Sigmoid colon (tissue), 7 donors: ENCODE data around the gene IMPA2. TPM values are rescaled to one million over a fixed set of nuclear protein-coding genes. Genes with fewer than 3 reads are reported as not detected.

Experiments
- DNase-seq: peaks from one replicate; pipeline ENCODE4 v3.0.0-alpha.2; 2019
- H3K27ac ChIP-seq, 4 donors: fragments of 200-600 bp; sonication (generic); one replicate each; pipeline ENCODE4 v1.5.1; 2016 to 2019; ENCODE audit warnings: mild to moderate bottlenecking in 1 of 4
- H3K27me3 ChIP-seq, 3 donors: fragments of 200-600 bp; sonication (generic); one replicate each; pipeline ENCODE4 v1.5.1; 2019; ENCODE audit warnings: mild to moderate bottlenecking in 1 of 3
- H3K36me3 ChIP-seq, 4 donors: fragments of 200-600 bp; sonication (generic); one replicate each; pipeline ENCODE4 v1.5.1; 2016 to 2019
- H3K4me1 ChIP-seq, 4 donors: fragments of 200-600 bp; sonication (generic); one replicate each; pipeline ENCODE4 v1.5.1; 2017 to 2019
- H3K4me3 ChIP-seq, 4 donors: fragments of 200-600 bp; sonication (generic); one replicate each; pipeline ENCODE4 v1.5.1; 2017 to 2019; ENCODE audit warnings: mild to moderate bottlenecking in 2 of 4, moderate library complexity in 1 of 4
- H3K9me3 ChIP-seq, 4 donors: fragments of 200-600 bp in 3 of 4; sonication (generic) in 3 of 4; one replicate each; pipeline versions ENCODE4 v1.5.1 to v1.6.1; 2013 to 2019
- EP300 ChIP-seq, 4 donors: sonication (generic); formaldehyde crosslinking; IDR thresholded peaks; one replicate each; pipeline ENCODE4 v1.6.1; 2017; ENCODE audit warnings: antibody characterized with exemption in 4 of 4
- POLR2A ChIP-seq, 2 donors: fragments of 450-650 bp; IDR thresholded peaks; one replicate each; pipeline ENCODE4 v1.6.1; 2016; ENCODE audit warnings: antibody characterized with exemption in 2 of 2, mild to moderate bottlenecking in 2 of 2, moderate library complexity in 2 of 2
- POLR2AphosphoS5 ChIP-seq, 4 donors: sonication (generic); formaldehyde crosslinking; IDR thresholded peaks; one replicate each; pipeline ENCODE4 v1.6.1; 2017; ENCODE audit warnings: antibody characterized with exemption in 4 of 4
- WGBS, 2 donors: extraction: QIAGEN DNeasy Blood & Tissue Kit; methylation state at CpG; one replicate each; pipeline ENCODE4 v1.1.7; 2013; 5-methylcytosine and 5-hydroxymethylcytosine counted together
- intact Hi-C: fragments of 100-400 bp; cut with DNase I; formaldehyde crosslinking; loops from one replicate; pipeline ENCODE4 v1.15.1; 2023
- polyA plus RNA-seq, 3 donors: library from polyadenylated mRNA; stranded (reverse); fragments of 200-250 nt; gene quantifications; one replicate each; pipeline ENCODE4 v1.2.3, GENCODE V29; 2013
- total RNA-seq, 4 donors: library from RNA; depleted of rRNA; stranded (reverse); fragments of >200 nt; gene quantifications; one replicate each; pipeline ENCODE4 v1.1.0, GENCODE V29; 2016
- TF ChIP-seq, protein P1 (sequence below), 4 experiments: fragments of 450-650 bp in 3 of 4; fragments of 200-600 bp in 1 of 4; IDR thresholded peaks; one replicate each; pipeline ENCODE4 v1.5.1; 2016 to 2019; ENCODE audit warnings: antibody characterized with exemption in 4 of 4, mild to moderate bottlenecking in 3 of 4, moderate library complexity in 2 of 4
- donor health status: healthy with polysubstance abuse.
- donor health status: Bipolar disorder and iron deficiency.
- donor health status: healthy.

Gene IMPA2
- total and polyA plus RNA-seq, 7 donors = 21.3 to 138 (median 66.5) TPM

DNA sequence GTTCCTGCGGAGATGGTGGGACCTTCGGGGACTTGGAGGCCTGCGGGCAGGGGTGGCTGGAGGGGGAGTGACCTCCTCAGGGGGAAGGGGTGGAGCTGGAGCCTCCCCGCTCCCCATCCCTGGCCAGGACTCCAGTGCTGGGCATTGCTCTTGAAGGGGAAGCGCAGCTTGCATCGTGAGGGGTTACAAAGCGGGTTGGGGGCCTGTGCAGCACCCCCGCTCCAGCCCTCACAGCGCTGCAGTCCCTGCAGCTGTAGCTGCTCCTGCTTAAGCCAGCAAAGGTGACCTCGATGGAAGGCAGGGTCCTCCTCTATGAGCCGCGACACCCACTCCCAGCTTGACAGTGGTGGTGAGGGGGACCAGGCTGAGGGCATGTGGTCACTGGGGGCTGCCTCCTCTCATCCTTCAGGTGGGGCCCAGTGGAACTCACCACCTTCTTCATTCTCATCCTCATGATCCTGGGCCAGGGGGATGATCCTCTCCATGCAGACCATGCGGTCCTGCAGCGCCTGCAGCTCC, 75.6 kb downstream of the IMPA2 start:
- TF ChIP-seq, protein P1, sequence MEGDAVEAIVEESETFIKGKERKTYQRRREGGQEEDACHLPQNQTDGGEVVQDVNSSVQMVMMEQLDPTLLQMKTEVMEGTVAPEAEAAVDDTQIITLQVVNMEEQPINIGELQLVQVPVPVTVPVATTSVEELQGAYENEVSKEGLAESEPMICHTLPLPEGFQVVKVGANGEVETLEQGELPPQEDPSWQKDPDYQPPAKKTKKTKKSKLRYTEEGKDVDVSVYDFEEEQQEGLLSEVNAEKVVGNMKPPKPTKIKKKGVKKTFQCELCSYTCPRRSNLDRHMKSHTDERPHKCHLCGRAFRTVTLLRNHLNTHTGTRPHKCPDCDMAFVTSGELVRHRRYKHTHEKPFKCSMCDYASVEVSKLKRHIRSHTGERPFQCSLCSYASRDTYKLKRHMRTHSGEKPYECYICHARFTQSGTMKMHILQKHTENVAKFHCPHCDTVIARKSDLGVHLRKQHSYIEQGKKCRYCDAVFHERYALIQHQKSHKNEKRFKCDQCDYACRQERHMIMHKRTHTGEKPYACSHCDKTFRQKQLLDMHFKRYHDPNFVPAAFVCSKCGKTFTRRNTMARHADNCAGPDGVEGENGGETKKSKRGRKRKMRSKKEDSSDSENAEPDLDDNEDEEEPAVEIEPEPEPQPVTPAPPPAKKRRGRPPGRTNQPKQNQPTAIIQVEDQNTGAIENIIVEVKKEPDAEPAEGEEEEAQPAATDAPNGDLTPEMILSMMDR (IDR thresholded peaks at IDR 0.05) = no peak
- TF ChIP-seq POLR2AphosphoS5 (IDR thresholded peaks at IDR 0.05) (no peak), POLR2A (IDR thresholded peaks at IDR 0.05) (no peak), EP300 (IDR thresholded peaks at IDR 0.05) (no peak)
- intact Hi-C loops = no loop called here

DNA sequence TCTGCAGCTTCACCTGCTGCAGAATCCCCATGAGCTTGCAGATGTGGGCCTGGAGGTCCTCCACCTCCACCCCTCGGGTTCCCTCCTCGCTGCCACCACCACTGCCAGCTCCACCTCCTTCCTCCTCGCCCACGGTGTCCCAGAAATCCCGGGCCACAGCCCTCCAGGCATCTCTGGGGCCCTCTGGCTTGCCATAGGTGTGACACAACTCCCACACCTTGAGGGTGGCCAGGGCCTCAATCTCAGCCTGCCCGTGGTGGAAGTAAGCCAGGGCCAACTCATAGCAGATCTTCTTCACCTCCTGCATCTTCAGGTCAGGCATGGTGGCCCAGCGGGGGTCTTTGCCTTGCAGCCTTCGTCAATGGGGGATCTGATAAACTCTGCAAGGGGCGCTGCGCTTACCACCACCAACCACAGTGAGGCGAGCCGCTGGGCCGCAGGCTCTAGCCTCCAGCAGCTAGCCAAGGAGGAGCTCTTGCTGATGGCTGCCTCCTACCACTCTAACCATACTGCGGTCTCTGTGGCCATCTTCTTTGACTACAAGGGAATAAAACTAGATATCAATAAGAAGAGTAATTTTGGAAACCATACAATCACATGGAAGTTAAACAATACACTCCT, 76.2 kb downstream of the IMPA2 start:
- Histone ChIP-seq H3K9me3 (no peaks in the 10 kb centered on the region), H3K27ac (no peak overlapping the region), H3K27me3 (no peaks in the 10 kb centered on the region), H3K4me1 (no peaks in the 10 kb centered on the region), H3K36me3 (no peaks in the 10 kb centered on the region), H3K4me3 (no peak overlapping the region)
- TF ChIP-seq POLR2AphosphoS5 (IDR thresholded peaks at IDR 0.05) (no peak), EP300 (IDR thresholded peaks at IDR 0.05) (no peak), POLR2A (IDR thresholded peaks at IDR 0.05) (no peak)
- TF ChIP-seq, protein P1 (IDR thresholded peaks at IDR 0.05) = no peak
- intact Hi-C loops = no loop called here
- no peak for DNase-seq
- WGBS, 2 donors = 73 to 84% methylated on average over 14 of the region's 14 CpGs

More for the DNA sequence above, 75.6 kb downstream of the IMPA2 start:
- H3K27me3 ChIP-seq = no peaks in the 10 kb centered on the region
- H3K9me3 ChIP-seq = no peaks in the 10 kb centered on the region
- DNase-seq = no peak
- H3K36me3 ChIP-seq = no peaks in the 10 kb centered on the region
- H3K4me3 ChIP-seq = no peak overlapping the region
- no peak overlapping the region for H3K27ac ChIP-seq
- WGBS, 2 donors = 81 to 89% methylated on average over 14 of the region's 14 CpGs
- no peaks in the 10 kb centered on the region for H3K4me1 ChIP-seq

DNA sequence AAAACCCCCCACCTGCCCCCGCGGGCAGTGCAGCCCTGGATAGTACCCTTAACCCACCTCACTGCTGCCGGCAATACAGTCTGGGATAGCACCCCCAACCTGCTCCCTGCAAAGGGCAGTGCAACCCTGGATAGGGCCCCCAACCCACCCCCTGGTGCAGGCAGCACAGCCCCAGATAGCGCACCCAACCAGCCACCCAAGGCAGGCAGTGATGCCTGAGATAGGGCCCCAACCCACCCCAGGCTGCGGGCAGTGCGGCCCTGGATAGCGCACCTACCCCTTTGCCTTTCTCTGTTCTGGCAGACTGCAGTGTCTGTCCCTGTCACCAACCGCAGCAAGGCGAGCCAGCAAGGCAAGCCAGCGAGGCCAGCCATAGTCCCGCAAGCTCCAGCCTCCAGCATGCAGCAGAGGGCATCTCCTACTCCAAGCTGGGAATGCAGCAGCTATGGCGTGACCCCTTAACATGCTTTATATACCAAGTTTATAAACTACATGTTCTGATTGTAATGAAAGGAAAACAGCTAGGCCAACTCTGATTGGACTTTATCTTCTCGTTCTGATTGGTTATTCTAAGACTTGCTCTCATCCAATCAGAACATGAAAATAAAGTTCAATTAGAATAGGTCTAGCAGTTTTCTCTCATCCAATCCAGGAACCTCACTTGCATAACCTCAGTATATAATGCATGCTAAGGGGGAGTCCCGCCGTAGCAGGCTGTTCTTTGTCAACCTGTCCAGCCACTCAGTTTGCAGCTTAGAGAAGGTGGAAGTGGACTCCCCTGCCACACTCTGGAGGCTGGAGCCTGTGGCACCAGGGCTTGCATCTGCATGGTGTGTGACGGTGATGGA, 78.3 kb downstream of the IMPA2 start:
- TF ChIP-seq POLR2A (IDR thresholded peaks at IDR 0.05) (no peak), POLR2AphosphoS5 (IDR thresholded peaks at IDR 0.05) (no peak), EP300 (IDR thresholded peaks at IDR 0.05) (no peak)
- TF ChIP-seq, protein P1 (IDR thresholded peaks at IDR 0.05) = no peak
- no peaks in the 10 kb centered on the region for H3K36me3 ChIP-seq
- intact Hi-C loops = no loop called here
- no peaks in the 10 kb centered on the region for H3K4me1 ChIP-seq
- H3K27ac ChIP-seq = no peak overlapping the region
- DNase-seq = no peak
- 82 to 91% methylated on average over 16 of the region's 16 CpGs for WGBS, 2 donors
- no peaks in the 10 kb centered on the region for H3K27me3 ChIP-seq
- H3K4me3 ChIP-seq = no peak overlapping the region
- no peaks in the 10 kb centered on the region for H3K9me3 ChIP-seq

DNA sequence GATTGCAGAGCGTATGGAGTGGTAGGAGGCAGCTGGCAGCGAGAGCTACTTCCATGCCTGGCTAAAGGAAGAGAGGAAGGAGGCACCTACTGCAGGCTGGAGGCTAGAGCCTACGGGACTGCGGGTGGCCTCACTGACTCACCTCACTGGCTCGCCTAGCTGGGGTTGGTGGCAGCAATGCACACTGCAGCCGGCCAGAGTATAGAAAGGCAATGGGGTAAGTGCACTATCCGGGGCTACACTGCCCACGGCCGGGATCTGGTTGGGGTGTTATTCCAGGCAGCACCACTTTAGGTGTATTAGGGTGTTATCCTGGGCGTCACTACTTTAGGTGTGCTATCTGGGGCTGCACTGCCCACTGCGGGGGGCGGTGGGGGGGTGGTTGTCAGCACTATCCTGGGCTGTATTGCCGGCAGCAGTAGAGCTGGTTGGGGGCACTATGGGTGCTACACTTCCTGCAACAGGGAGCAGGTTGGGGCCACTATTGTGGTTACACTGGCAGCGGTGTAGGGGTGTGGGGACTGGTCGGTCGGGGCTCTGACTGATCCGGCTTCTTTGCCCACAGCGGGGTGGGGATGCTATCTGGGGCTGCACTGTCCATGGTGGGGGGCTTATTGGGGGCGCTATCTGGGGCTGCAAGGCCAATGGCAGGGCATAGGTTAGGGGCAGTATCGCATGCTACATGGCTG, 79.0 kb downstream of the IMPA2 start:
- Histone ChIP-seq H3K36me3 (no peaks in the 10 kb centered on the region), H3K9me3 (no peaks in the 10 kb centered on the region), H3K27me3 (no peaks in the 10 kb centered on the region), H3K4me3 (no peak overlapping the region), H3K27ac (no peak overlapping the region), H3K4me1 (no peaks in the 10 kb centered on the region)
- no peak for DNase-seq
- intact Hi-C loops = no loop called here
- WGBS, 2 donors = 77 to 86% methylated on average over 20 of the region's 20 CpGs
- TF ChIP-seq, protein P1 (IDR thresholded peaks at IDR 0.05) = no peak
- TF ChIP-seq POLR2A (IDR thresholded peaks at IDR 0.05) = no peak
